ENCODE data around the gene FGF9.

The FGF9 gene

DNA sequence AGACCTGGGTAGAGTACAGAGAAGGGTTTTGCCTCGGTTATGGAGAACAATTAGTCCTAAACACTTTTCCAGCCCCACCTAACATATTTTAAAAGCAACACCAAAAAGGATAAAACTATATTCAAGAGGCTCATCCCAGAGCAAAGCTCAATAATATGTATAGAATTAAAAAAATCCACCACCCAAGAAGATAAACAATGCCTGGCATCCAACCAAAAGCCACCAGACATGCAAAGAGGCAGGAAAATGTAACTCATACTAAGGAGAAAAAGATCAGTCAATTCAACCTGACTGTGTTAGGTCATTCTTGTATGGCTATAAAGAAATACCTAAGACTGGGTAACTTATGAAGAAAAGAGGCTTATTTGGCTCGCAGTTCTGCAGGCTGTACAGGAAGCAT lies 39.3 kb downstream of the FGF9 start:
- DNase-seq, result no peak

DNA sequence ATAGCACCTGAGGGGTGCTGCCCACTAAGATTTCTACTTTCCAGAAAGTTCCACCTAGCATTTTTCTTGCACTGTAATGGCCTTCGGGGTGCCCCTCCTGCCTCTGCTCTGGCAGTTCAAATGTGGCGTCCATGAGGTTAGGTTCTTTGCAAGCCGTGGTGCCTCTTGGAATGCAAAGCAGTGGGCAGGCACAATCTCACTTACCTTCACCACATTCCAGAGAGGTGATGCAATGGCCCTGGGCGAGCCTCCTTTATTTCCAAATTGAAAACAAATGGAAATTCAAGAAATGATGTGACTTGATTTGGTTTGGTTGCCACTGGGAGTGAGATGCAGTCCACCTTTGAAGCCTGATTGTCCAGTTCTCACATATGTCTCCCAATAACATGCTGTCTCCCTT lies 46.9 kb downstream of the FGF9 start:
- DNase-seq, result no peak

DNA sequence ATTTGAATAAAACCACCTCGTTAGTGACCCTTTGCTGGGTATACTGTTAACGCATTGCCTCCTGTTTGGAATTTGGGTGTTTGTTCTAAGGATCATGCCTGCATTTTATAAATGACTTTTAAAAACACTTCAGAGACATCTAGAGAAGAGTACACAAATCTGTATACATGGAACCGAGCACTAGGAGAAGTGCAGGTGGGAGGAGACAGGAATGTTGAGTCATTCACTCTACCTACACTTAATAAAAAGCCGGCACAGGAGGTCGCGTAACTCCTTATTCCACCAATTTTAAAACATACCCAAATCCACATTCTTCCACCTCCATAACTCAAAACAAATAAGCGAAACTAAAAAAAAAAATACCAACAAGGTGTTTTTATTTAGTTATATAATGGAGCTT lies 48.6 kb downstream of the FGF9 start:
- DNase-seq, result no peak

DNA sequence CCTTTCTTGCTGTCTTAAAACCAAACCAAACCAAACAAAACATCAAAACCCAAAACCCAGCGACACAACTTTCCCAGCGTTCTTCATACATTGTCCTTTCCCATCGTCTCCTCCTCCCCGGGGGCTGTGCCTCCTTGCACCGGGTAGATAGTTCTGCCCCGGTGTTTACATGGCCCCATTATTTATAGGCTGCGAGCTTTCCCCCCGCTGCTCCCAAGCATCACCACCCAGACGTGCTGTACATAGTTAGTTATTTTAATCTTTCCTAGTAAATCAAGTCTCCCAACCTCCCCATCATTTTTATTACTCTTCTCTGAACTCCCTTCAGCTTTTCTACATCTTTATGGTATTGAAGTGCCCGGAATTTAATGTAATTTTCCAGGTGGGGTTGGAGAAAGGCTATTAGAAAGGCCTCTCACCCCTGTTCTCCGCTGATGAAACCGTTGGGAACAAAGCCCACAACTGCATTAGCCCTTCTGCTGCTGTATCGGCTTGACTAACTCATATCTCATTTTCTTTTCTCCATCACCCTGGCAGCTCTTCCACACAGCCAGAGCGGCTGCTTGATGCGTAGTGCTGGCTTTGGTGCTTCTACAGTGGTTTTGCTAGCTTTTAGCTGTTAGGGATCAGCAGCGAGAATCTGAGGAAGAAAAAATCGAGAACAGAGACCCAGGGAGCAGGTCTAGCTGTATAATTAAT lies 53.1 kb downstream of the FGF9 start:
- no peak for DNase-seq

DNA sequence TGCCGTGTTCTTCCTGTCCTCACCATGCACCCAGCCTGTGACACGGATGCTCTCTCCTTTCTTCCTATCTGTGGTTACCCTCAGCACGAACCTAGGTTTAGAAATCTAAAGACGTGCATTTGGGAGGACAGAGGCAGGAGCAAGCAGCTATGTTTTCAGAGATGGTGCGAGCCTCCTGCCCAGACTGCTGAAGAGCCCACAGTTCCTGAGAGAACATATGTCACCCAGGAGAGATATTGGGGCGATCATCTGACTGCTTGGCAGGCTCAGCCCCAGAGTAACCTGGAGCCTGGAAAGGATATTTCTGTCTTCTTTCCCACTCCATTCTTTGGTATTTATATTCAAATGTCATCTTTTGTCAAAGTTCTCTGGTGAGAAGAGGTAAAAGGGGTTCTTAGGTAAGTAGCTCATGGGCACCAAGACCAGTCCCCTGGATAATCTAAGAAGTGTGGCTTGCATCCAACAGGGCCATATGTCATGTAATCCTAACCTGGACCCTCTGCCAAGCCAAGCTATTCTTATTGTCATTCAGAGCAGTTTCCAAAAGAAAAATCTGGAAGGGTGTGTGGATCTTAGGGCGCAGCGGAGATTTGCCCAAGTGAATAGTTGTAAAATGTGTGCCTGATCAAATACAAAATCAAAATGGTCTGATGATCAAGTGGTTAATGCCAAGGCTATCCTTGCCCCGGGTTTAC lies 59.5 kb downstream of the FGF9 start:
- DNase-seq, result no peak

DNA sequence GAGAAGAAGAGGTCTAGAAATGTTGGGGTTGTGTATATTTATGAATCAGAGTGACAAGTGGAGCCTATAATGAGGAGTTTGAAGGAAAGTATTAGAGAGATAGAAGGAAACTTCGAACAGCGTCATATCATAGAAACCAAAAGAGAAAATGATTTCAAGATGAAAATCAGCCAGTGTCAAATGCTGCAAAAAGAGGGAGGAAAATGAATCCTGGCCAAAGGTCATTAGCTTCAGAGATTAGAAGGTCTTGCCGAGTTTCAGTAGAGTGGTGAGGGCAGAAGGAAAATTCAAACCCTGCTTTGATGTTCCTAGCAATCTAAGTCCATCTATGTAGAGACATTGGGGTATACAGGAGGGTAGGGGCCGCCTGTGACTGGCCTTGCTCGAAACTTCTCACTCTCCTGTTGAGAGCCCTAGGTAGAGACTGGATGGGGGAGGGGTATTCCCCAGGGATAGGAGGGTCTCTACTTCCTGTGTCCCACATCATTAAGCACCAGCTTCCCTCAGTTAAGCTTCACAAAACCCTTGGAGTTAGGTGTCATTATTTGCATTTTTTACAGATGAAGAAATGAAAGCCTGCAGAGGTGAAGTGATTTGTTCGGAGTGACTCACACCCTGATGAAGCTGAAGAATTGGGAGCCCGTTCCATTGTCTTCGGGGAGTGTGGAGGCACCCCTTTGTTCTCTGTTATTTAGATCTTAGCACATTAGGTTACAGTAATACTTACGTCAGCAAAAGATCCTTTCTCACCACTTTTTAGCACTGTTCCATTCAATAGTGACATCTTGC lies 62.8 kb downstream of the FGF9 start:
- DNase-seq, result no peak

DNA sequence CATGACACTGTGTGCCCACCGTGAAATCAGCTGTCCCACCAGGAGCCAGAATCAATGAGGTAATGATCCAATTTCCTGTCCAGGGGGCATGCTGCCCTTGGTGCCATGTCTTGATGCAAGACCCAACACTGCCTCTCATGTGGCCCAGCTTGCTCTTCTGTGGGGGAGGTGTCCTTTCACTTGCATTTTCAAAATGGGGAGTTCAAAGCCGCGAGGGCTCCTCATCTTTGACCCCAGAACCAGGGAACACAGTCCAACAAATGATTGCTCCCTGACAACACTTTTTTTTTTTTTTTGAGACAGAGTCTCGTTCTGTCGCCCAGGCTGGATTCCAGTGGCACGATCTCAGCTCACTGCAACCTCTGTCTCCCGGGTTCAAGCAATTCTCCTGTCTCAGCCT lies 64.1 kb downstream of the FGF9 start:
- DNase-seq, result no peak

DNA sequence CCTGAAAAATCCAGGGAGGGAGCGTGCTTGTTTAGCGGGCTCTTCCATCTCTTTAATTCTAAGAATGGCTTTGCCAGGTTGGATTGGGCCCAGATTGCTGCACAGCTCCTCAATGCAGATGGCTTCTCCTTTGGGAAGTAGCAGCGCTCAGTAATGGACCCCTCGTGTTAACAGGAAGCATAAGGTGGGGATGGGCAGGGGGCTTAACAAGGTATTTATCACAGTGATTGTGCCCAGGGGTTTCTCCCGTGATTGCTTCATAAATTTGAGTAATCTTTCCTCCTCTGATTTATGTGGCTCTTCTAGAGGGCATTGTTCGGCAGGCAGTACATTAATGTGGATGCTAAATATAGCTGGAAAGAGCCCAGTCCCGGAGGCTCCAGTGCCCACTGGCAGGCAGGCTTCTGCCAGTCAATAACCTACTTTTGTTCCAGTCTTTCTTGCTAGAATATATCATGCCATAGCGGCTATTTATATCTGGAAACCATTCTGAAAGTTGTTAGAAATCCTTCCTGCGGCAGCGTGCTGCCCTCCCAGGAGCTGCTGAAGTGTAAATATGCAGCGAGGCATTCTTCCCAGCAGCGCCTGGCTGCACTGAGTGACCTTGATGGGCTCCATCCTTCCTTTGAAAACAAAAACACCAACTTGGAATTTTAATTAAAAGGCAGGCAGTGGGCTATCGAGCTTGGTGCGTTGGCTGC lies 65.0 kb downstream of the FGF9 start:
- peak; percentile 2 to 51 for DNase-seq

DNA sequence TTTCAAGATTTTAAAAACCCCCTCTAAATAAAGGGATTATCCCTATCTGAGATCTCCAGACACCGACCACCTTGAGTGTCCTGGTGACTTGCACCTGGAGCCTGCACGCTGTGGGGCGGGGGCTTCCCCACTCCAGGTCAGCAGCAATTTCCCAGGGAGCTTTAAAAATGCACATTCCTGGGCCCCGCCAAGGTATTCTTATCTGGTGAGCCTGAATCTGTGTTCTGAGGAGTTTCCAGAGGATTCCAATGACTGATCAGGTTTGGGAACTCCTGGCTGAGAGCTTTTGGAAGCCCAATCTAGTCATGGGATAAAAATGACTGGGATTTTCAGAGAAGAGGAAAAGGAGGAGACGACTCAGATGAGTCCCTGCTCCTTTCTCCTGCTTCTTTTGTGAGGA lies 66.1 kb downstream of the FGF9 start:
- no peak for DNase-seq

DNA sequence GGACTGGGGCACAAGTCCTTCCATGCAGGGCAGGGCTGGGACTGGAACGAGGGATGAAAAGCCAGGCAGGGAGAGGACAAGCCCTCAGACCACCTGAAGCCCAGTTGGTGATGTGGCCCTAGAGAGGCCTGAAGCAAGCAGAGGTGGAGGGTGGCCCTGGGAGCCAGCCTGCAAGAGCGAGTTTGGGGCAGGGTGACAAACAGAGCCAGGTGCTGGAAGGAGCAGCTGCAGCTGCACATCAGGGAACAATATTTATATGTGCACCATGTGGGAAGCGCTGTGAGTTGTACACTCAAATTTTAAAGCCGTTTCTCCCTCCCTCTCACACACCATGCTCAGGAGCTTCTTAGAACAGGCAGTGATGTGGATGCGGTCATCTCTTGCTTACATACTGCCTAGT lies 67.8 kb downstream of the FGF9 start:
- DNase-seq, result peak in 1 of 2 experiments; percentile 42

DNA sequence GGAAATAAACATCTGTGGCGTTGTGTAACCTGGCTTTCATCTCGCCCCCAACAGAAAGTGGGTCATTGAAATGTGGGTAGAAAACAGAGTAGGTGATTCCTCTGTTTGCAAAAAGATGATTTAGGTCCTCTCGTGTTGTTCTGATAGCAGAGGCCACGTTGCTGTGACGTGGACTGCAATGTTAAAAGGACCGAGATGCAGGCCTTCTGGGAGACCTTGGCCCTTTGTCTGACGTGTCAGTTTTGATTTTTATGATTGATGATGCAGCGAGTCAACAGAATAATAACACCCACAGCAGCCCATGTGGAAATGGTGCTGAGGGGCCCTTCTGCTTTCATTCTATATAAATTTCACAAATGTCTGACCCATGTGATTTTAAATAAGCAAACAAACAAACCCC lies 68.9 kb downstream of the FGF9 start:
- no peak for DNase-seq

DNA sequence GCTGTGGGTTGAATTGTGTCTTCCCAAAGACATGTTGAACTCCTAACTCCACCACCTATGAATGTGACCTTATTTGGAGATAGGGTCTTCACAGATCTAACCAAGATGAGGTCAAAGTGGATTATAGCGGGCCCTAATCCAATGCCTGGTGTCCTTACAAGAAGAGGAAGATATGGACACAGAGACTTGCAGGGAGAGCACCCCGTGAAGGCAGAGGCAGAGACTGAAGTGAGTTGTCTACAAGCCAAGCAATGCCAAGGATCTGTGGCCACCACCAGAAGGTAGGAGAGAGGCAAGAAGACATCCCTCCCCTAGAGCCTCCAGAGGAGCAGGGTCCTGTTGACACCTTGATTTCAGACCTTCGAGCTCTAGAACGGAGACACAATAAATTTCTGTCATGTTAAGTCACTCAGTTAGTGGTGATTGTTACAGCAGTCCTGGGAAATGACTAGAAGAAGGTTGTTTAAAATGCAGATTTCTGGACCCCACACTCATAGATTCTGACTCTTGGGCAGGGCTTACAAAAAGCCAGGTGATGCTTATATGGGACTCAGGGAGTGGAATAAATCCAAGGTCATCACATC lies 70.6 kb downstream of the FGF9 start:
- DNase-seq, result no peak

DNA sequence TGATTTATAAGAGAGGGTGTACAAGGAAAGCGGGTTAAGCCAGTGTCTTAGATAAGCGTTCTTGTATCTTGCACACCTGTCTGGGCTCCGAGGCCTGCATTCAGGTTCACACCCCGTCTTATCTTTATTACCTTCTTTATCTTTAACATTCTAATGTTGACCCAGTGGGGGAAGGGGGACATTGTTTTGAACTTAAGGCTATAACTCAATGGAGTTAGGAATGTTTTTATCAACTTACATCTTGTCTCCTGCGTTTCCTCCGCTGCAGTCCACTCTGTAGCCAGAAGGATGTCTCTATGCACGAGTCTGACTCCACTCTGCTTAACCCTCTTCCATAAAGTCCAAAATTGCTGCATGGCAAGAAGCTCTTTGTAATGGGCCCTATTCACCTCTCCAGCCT lies 71.2 kb downstream of the FGF9 start:
- DNase-seq, result no peak

DNA sequence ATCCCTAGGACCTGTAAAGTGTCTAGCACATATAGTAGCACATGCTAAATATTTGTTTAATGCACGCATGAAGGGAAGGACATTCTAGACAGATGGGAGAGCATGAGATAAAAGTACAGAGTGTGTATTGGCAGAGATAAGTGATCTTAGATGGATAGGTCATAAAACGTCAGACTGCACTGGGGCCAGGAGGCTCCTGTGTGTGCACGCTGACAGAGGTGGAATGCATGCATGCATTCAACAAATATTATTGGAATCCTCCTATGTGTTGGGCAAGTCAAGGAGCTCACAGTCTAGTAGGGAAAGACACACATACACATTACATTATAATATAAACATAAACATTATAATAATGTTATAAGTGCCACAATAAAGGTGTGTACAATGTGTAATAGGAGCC lies 73.3 kb downstream of the FGF9 start:
- no peak for DNase-seq

DNA sequence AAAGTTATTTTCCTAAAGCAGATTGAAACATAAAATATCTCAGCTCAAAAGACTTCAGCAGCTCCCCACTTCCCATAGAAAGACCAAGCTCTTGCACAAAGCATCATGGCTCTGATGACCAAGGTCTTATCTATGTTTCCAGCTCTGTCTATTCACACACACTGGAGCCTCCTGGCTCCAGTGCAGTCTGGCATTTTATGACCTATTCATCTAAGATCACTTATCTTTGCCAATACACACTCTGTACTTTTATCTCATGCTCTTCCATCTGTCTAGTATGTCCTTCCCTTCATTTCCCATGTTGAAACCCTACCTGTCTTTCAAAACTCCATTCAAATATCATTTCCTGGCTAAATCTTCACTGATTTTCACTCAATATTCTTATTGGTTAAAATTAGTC lies 74.4 kb downstream of the FGF9 start:
- DNase-seq, result no peak

DNA sequence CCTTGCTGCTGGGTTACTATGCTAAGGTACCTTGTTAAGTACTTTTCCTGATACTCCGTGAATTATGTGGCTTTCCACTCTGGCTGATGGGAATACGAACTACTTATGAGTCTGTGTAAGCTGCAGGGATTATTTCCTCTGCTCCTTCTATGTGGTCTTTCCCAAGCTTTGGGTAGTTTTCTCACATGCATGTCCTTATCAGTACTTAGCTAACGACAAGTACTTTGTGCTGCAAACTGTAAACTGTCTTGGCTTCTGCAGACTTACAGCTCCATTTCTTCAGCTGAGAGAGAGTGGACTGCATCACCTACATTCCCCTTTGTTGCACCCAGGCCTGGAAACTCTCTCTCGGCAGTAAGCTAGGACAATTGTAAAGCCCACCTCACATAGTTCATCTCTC lies 76.6 kb downstream of the FGF9 start:
- DNase-seq, result no peak

DNA sequence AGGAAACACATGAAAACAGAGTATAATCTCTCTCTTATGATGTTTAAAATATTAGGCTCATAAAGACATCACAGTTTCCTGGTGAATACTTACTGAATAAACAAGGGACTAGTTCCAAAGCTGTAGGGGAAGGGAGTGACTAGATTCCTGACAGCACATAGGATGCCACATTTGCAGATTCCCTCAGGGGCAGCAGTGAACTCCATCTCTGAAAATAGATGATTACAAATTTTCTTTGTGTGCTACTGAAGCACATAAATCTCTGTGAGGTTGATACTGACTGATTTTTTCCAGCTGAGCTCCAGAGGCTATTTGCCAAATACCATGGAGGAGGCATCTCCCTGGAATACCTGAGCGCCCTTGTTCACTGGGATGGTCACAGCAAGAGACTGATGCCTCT lies 77.3 kb downstream of the FGF9 start:
- no peak for DNase-seq

DNA sequence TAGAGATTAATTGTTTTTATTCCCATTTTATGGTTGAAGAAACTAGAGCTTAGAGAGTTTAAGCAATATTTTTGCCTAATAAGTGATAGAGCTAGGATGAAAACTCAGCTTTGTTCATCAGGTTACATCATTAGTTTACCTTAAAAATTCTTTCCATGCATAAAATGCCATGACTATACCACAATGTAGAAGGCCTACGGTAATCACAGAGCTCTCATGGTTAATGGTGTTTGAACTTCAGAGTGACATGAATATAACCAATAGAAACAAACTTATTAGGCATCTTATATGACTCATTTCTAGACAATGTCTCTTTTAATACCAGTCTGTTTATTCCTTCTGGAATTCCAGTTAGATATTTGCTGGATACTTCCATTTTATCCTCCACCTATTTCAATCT lies 78.5 kb downstream of the FGF9 start:
- no peak for DNase-seq

DNA sequence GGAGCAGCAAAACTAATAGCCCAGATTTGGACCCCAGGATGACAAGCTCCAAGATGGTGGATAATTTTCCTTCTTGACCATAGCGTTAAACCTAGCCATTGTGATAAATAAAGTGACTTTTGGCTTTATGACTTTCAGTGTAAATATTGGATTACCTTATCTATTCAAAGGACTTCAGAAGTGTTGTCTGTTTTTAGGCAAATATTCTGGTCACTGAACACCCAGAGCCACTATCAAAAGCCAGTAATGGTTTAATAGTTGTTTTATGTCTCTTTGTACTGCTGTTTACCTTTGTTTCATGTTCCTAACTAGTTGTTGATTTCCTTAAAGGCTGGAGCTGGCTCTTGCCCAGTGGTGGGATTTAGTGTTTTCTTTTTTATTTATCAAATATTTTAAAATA lies 81.6 kb downstream of the FGF9 start:
- DNase-seq, result no peak

DNA sequence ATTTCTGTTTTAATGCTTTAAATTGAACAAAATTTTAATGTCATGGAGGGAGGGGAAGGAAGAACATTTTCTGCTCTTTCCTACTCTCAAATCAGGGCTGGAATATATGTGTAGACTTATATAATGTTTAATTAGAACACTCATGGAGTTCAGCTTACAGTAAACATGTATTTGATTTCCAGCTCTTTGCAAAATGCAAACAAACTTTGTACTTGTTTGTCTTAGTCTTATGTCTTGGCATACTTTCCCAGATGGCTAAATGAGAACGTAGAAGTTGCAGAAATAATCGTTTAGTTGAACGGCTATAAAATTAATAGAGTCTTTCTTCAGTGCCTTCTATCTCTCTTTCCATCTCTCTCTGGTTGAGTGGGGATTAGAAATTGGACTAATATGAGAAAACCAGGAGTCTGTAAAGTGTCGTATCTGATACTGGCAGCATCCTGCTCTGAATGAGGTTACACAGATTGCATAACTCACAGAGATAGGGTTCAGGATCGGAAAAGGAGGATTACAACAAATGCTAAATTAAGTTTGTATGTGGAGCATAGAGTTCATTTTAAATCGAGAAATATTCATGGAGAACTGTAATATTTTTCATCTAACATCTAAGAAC lies 82.3 kb downstream of the FGF9 start:
- no peak for DNase-seq

Data from NCI-H2081 (cell line).